GM18868 (cell line): Measurements from ENCODE around the gene PARD3B.

Source experiments
- ATAC-seq: cut with Tn5 transposase; IDR thresholded peaks from one replicate; pipeline ENCODE4 v1.9.1; 2021; ENCODE audit warnings: mild to moderate bottlenecking, moderate library complexity; ENCODE audit not compliant: unreplicated experiment

PARD3B gene

GRCh38 chr2:205288686-205289085 is 743.4 kb downstream of the PARD3B start:
- no peak for ATAC-seq

- no peak for ATAC-seq
Measured at GRCh38 chr2:205290299-205290698, 745.0 kb downstream of the PARD3B start.

- ATAC-seq, result no peak
Measured at GRCh38 chr2:205292665-205293295, 747.5 kb downstream of the PARD3B start.

GRCh38 chr2:205293559-205293958 is 748.3 kb downstream of the PARD3B start:
- ATAC-seq, result no peak

- no peak for ATAC-seq
Measured at GRCh38 chr2:205296959-205297358, 751.7 kb downstream of the PARD3B start.

GRCh38 chr2:205297368-205297767 is 752.1 kb downstream of the PARD3B start:
- no peak for ATAC-seq

GRCh38 chr2:205297846-205298245 is 752.6 kb downstream of the PARD3B start:
- no peak for ATAC-seq

- ATAC-seq, result no peak
Measured at GRCh38 chr2:205311201-205311600, 765.9 kb downstream of the PARD3B start.

- ATAC-seq, result no peak
Measured at GRCh38 chr2:205321231-205321630, 776.0 kb downstream of the PARD3B start.

GRCh38 chr2:205323929-205324328 is 778.7 kb downstream of the PARD3B start:
- ATAC-seq, result peak; percentile 64

GRCh38 chr2:205324355-205324754 is 779.1 kb downstream of the PARD3B start:
- ATAC-seq, result no peak

- no peak for ATAC-seq
Measured at GRCh38 chr2:205333351-205333750, 788.1 kb downstream of the PARD3B start.

GRCh38 chr2:205337274-205337673 is 792.0 kb downstream of the PARD3B start:
- ATAC-seq, result no peak

GRCh38 chr2:205338156-205338555 is 792.9 kb downstream of the PARD3B start:
- ATAC-seq, result no peak

GRCh38 chr2:205343103-205343502 is 797.8 kb downstream of the PARD3B start:
- no peak for ATAC-seq

- ATAC-seq, result no peak
Measured at GRCh38 chr2:205346649-205347048, 801.4 kb downstream of the PARD3B start.

- ATAC-seq, result no peak
Measured at GRCh38 chr2:205347899-205348298, 802.6 kb downstream of the PARD3B start.

GRCh38 chr2:205352094-205352493 is 806.8 kb downstream of the PARD3B start:
- no peak for ATAC-seq

- ATAC-seq, result no peak
Measured at GRCh38 chr2:205352593-205352992, 807.3 kb downstream of the PARD3B start.

GRCh38 chr2:205357732-205358131 is 812.5 kb downstream of the PARD3B start:
- no peak for ATAC-seq

- ATAC-seq, result no peak
Measured at GRCh38 chr2:205358351-205358815, 813.1 kb downstream of the PARD3B start.

- ATAC-seq, result no peak
Measured at GRCh38 chr2:205361272-205361671, 816.0 kb downstream of the PARD3B start.

- no peak for ATAC-seq
Measured at GRCh38 chr2:205361970-205362369, 816.7 kb downstream of the PARD3B start.
